HG03103 (cell line): ENCODE results near the gene CACNA1H.
"Not testable (repeated sequence)": the region's sequence is repeated elsewhere in the genome, so short reads cannot be mapped to it uniquely, and the experiment has no call there.

Source experiments
- ATAC-seq: cut with Tn5 transposase; IDR thresholded peaks from one replicate; pipeline ENCODE4 v1.9.1; 2021; ENCODE audit warnings: low read depth; ENCODE audit not compliant: unreplicated experiment

Gene CACNA1H

DNA sequence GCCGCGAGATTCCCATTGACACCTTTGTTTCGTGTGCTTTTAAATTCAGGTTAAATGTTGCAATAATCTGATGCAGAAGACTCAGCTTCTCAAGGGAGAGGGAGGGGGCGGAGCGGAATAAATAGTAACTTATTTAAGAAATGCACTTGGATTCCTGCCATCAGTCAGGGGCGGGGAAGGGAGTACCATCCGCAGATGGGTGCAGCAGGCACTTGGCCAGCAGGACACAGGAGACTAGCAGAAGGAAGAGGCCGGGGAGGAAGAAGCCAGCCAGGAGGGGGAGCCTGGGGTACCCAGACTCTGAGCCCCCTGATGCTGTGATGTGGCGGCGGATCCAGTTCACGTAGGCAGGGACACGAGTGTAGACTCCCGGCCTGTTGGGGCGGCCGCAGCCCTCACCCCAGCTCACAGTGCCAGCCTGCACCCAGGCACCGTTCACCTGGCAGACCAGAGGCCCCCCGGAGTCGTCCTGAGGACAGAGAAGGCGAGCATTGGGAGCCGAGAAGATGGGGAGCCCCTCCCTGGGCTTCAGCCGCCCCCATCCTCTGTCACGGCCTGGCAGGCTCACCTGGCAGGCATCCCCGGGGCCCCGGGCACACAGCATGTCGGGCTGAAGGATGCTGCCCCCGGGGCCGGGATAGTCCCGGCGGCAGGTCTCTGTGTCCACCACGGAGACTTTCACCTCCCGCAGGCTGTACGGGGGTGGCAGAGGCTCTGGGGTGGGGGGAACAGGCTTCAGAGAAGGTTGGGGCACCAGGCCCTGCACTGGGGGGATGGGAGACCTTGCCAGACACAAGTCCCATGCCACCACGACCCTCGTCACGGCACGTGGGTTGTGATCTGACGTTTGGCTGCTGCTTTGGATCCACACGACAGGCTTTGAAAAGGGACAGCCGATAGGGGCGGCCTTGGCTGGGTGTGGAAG, 69.0 kb downstream of the CACNA1H start:
- no peak for ATAC-seq

DNA sequence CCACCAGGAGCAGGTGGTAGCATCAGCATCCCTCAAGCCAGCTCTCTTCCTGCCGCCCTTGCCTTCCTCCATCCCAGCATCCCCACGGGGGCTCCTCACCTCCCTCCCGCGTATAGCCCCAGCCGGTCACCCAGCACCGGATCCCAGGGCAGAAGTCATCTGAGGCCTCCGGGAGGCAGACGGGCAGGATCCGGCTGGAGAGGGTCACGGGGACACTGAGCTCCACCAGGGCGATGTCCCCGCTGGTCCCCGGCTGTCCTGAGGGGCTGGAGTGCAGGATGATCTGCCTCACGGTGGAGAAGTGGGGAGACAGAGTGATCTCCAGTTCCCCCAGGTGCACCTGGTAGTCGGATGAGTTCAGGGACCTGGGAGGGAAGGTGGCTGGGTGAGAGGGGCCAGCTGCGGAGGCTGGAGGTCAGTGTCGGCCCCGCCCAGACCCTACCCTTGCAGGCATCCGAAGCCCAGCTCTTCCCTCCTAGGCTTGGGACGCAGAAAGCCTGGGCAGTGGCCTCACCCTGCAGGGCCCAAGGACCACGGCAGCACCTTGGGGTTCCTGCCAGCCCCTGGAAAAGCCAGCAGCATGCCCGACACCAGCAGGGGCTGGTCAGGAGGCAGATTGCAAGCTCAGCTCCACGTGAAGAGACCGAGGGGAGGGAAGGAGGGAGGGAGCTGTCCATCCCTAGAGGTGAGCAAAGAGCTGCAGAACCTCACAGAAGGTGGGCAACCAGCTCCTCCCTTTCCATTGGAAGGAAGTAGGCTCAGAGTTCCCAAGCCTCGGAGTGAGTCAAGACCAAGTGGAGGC, 69.8 kb downstream of the CACNA1H start:
- no peak for ATAC-seq

DNA sequence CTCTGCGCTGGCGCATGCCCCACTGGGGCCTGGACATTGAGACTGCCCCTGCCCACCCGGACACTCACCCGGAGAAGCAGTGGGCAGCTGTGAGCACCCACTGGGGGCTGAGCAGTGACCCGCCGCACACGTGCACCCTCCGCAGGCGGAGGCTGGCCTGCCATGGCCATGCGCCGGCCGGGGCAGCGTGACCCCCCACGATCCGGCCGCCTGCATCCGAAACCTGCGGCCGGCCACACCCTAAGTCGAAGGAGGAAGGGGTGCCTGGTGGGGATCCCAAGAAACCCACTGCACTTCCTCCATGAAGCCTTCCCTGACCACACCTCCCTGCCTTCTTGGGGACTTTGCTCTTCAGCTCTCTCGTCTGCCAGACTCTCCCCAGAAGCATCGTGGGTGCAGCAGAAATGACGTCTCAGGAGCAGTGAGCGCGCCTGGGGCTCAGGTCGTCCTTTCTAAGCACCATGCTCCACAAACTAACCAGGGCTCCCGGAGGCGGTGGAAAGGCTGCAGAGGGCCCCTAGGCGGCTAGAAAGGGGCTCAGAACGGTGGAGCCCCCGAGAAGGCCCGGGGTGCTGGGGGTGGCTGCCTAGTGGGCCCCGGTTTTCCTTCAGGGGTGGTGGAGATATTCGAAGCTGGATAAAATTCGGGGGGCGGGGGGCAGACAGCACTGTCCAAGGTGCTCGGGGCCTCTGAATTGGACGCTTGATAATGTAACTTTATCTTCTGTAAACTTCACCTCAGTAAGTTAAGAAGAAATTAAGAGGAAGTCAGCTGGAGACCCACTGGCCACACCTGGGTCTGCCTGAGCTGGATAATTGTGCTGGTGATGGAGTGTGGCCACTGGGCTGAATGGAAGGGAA, 70.7 kb downstream of the CACNA1H start:
- no peak for ATAC-seq

DNA sequence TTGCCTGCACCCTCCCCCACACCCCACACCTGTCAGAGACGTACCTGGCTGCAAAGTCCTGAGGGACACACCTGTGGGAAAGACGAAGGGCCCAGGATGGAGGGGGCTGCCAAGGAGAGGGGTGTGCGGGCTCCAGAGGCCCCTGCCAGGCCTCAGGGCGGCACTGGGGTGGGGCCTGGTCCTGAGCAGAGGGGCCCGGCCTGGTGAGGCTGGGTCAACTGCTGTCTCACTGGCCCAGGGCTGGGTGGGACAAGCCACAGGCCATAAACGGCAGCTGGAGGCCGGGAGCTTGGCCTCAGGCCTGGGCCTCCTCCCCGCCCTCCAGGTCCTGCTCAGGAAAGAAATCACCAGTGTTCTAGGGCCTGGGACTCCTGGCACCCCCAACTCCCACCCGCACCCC, 71.7 kb downstream of the CACNA1H start:
- no peak for ATAC-seq

DNA sequence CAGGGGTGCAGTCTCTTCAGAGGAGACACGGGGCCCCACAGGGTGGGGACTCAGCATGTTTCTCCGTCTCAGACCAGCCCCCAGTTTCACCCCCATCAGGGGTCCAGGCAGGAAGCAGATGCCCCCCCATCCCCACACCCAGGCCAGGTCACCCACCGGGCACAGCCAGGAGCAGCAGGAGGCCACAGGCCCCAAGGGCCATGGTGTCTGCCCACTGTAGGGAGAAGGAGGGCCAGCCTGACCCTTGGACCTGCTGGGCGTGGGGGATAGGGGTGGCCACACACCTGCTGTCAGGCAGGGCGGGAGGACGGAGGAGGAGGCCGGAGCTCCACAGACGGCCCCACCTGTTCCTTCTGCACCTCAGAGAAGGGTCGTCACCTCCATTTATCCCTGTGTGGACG, 72.1 kb downstream of the CACNA1H start, which contains the start of gene TPSG1:
Gene TPSG1 (minus strand): TSS at position 218 of the 401 bp plus-strand sequence. CDS start 16 bp downstream, at position 202.
- no peak for ATAC-seq

DNA sequence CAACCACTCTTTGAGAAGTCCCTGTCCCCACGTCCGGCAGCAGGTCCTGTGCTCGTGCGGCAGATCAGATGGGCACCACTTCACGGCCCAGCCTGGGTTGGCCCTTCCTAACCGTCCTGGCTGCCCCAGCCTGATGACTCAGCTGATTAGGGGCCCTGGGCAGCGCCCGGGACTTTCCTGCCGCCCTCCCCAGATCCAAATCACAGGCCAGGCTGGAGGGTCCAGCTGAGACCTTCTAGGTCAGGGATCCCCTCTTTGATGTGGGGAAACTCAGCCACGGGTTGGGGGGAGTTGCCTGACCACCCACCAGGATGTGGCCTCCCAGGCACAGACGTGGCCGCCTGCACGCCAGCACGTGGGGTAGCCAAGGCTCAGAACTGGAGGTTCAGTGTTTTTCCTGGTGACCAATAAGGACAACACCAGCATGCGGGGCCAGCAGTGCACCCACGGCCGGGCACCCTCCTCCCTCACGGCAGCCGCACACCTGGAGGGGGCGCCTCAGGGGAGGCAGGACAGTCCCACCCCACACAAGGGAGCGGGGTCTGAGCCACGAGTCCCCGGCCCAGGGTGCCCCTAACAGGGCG, 72.9 kb downstream of the CACNA1H start:
- not testable (repeated sequence) for ATAC-seq

DNA sequence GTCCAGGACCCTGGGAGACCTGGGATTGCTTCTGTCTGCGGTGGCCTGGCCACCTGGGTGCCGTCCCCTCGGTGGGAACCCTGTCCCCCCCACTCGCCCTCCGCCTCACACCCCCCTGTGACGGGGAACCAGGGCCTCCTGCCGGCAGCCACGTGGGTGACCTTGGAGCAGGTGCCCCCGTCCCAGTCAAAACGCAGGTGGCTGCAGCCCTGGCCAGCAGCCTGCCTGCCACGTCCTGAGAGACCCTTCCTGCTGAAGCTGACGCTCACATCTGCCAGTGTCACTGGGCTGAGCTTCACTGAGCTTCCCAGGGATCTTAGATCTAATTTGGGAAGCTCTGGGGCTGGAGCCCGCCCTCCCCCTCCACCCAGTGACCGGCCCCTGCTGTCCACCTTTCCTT, 73.8 kb downstream of the CACNA1H start:
- ATAC-seq: not testable (repeated sequence)

DNA sequence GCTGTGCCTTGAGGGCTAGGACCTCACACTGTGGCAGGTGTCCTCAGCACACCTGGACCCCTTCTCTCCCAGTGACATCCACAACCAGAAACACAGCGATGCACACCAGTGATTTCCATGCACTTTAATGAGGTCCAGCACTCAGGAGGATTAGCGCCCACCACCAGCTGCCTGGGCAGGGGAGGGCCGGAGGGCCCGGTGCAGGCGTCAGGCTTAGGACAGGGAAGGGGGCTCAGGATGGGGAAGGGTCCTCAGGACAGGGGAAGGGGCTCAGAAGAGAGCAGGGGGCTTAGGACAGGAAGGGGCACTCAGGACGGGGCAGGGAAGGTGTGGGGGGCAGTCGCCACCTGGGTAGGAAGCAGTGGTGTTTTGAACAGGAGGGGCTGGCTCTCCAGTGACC, 75.3 kb downstream of the CACNA1H start:
- not testable (repeated sequence) for ATAC-seq

DNA sequence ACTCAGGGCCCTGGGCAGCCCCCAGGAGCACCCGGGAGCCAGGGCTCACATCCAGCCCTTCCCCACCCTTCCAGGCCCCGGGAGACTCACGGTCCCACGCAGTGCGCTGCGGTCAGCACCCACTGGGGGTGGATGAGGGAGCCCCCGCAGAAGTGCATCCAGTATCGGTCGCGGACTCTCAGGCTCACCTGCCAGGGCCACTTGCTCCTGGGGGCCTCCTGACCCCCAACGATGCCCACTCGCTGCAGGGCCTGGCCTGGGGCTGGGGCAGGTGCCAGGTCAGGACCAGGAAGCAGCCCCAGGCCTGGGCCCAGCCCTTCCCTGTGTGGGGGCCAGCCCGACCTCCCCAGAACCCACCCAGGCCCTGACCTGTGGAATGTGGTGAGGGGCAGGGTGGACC, 76.6 kb downstream of the CACNA1H start:
- ATAC-seq: not testable (repeated sequence)

DNA sequence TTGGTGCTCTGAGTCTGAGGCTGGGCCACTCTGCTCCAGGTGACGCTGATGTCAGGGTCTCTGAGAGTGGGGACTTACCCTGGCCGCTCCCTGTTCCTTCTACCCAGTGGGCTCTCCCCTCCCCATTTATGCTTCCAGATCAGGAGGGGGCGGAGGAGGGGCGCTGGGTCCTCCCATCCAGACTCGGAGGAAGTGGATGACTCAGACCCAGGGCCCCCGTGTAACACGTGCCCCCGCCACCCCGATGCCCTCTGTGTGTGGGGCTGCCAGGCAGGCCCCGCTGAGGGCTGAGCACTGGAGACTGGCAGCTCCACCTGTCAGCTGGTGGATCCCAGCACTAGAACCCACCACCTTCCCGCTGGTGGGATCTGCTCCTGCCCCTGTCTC, 77.2 kb downstream of the CACNA1H start, which contains the start of gene TPSB2:
Gene TPSB2 (minus strand): TSS at position 101 of the 387 bp plus-strand sequence. CDS start 233 bp downstream, outside the sequence.
- not testable (repeated sequence) for ATAC-seq

DNA sequence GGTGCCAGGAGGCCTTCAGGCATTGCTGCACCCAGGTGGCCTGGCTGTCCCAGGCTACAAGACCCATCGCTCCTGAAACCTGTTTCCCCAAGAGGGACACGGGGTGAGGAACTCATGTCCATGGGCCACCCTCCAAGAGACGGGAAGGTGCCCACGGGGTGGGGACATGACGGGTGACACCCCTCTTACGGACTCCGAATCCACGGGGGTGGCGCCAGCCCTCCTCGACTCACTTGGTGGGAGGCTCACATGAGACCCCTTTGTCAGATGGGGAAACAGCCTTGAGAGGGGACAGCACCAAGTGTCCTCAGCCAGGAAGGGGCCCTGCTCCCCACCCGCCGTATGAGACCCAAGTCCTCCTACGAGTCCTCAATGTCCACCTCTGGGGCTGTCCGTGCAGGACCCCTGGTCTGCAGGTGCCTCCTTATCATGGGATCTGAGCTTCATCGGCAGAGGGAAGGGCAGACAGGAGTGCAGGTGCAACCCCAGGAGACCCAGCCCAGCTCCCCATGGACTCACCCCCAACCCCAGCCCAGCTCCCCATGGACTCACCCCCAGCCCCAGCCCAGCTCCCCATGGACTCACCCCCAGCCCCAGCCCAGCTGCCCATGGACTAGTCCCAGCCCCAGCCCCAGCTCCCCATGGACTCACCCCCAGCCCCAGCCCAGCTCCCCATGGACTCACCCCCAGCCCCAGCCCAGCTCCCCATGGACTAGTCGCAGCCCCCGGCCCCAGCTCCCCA, 77.7 kb downstream of the CACNA1H start:
- ATAC-seq: not testable (repeated sequence)

DNA sequence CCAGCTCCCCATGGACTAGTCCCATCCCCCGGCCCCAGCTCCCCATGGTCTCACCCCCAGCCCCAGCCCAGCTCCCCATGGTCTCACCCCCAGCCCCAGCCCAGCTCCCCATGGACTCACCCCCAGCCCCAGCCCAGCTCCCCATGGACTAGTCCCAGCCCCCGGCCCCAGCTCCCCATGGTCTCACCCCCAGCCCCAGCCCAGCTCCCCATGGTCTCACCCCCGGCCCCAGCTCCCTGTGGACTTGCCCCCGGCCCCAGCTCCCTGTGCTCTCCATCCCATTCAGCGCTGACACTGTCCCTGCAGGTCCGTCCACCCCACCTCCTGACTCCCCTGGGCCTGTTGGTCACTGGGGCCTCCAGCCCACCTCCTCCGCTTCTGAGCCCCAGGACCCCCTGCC, 78.4 kb downstream of the CACNA1H start:
- not testable (repeated sequence) for ATAC-seq

DNA sequence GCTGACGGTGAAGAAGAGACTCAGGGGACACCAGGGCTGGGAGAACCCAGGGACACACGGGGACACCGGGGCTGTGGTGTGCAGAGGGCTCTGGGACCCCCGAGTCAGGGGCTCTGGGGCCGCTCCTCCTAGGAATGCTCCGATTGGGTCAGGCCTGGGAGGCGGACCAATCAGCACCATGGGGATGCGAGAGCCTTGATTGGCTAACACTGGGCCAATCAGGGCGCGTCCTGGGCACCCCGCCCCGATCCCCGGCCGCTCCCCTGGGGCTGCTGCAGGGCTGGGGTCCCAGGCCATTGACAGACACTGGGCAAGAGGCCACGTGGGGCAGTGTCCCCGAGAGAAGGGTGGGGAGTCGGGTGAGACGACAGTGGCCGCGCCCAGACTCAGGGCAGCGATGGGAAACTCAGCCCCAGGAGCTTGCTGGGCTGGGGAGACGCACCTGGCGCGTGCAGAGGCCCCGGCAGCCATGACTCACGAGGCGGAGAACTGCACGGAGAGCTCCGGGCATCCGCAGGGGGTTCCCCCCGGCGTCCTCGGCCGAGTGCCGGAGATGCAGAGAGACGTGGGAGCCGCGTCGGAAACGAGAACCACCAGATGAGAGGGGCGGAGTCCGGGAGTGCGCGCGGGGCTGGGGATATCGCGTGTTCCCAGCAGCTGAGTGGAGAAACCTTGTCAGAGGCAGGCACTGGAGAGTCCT, 79.3 kb downstream of the CACNA1H start:
- ATAC-seq: not testable (repeated sequence)

DNA sequence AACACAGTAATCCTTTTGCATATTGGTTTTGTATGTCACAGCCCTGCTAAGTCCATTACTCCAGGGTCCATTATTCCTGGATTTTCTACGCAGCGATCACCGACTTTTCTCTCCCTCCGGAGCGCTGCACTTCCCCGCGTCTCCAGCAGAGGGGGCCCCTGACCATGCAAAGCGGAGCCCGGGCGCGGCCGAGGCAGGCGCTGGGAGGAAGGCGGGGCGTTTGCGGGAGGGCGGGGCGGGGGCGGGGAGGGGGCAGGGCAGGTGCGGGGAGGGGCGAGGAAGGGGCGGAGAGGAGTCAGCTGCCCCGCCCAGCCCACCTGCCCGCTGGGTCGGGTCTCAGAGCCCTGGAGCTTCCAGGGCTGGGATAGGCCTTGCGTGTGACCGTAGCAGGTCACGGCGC, 83.8 kb downstream of the CACNA1H start:
- not testable (repeated sequence) for ATAC-seq

DNA sequence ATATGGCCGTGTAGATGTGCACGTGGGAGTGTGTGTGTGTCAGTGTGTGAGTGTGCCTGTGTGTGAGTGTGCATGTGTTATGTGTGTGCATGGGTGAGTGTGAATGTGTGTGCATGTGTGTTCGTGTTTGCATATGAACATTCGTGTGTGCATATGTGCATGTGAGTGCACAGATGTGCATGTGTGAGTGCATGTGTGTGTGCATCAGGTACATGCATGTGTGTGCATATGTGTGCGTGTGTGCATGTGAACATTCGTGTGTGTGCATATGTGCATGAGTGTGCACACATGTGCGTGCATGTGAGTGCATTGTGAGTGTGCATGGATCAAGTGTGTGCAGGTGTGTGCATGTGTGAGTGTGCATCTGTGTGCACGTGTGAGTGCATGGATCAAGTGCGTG, 85.1 kb downstream of the CACNA1H start:
- no peak for ATAC-seq

DNA sequence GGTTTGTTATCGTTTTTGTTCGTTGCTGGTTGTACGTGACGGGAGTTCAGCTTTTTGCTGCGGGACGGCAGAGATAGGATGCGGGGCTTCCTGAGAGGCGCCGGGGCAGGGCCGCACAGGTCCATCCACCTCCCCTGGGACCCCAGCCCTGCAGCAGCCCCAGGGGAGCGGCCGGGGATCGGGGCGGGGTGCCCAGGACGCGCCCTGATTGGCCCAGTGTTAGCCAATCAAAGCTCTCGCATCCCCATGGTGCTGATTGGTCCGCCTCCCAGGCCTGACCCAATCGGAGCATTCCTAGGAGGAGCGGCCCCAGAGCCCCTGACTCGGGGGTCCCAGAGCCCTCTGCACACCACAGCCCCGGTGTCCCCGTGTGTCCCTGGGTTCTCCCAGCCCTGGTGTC, 86.0 kb downstream of the CACNA1H start:
- ATAC-seq: not testable (repeated sequence)

DNA sequence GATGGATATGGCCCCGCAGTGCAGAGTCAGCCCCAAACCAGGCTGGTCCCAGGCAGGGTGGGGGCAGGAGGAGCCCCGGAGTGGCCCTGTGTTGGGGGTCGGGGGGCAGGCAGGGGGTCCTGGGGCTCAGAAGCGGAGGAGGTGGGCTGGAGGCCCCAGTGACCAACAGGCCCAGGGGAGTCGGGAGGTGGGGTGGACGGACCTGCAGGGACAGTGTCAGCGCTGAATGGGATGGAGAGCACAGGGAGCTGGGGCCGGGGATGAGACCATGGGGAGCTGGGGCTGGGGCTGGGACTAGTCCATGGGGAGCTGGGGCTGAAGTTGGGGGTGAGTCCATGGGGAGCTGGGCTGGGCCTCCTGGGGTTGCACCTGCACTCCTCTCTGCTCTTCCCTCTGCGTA, 86.7 kb downstream of the CACNA1H start:
- not testable (repeated sequence) for ATAC-seq

DNA sequence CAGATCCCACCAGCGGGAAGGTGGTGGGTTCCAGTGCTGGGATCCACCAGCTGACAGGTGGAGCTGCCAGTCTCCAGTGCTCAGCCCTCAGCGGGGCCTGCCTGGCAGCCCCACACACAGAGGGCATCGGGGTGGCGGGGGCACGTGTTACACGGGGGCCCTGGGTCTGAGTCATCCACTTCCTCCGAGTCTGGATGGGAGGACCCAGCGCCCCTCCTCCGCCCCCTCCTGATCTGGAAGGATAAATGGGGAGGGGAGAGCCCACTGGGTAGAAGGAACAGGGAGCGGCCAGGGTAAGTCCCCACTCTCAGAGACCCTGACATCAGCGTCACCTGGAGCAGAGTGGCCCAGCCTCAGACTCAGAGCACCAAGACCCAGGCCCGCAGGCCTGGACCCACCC, 87.5 kb downstream of the CACNA1H start, which contains the start of gene TPSAB1:
Gene TPSAB1 (plus strand): TSS at position 270 of the 400 bp plus-strand sequence. CDS start 234 bp downstream, outside the sequence.
- not testable (repeated sequence) for ATAC-seq
